Measurements from ENCODE around the gene RBMS1.

The RBMS1 gene

GRCh38 chr2:160306985-160307384, 186.6 kb downstream of the RBMS1 start:
- peaks cover 9% of the 10 kb centered on the region for H3K4me1 Mint-ChIP-seq
- no peak for DNase-seq (ENCODE audit: low spot score in 2 of 2)
- H3K36me3 Mint-ChIP-seq = peaks cover 44% of the 10 kb centered on the region
- H3K4me3 Mint-ChIP-seq = no peak overlapping the region
- no peak for ATAC-seq
- H3K9me3 Mint-ChIP-seq = no peaks in the 10 kb centered on the region
- H3K27ac Mint-ChIP-seq = no peak overlapping the region

GRCh38 chr2:160305081-160305750, 188.4 kb downstream of the RBMS1 start:
- no peaks in the 10 kb centered on the region for H3K9me3 Mint-ChIP-seq
- no peak overlapping the region for H3K27ac Mint-ChIP-seq
- peaks cover 17% of the 10 kb centered on the region for H3K4me1 Mint-ChIP-seq
- DNase-seq (ENCODE audit: low spot score in 2 of 2) = no peak
- ATAC-seq = no peak
- H3K36me3 Mint-ChIP-seq = peaks cover 44% of the 10 kb centered on the region
- H3K4me3 Mint-ChIP-seq = no peak overlapping the region

- Mint-ChIP-seq H3K4me3 (no peak overlapping the region), H3K27ac (no peak overlapping the region), H3K36me3 (peaks cover 53% of the 10 kb centered on the region), H3K9me3 (no peaks in the 10 kb centered on the region), H3K4me1 (peaks cover 25% of the 10 kb centered on the region)
- ATAC-seq = no peak
- DNase-seq (ENCODE audit: low spot score in 2 of 2) = no peak
Observed at GRCh38 chr2:160303527-160303926, 190.1 kb downstream of the RBMS1 start.

- no peak for DNase-seq (ENCODE audit: low spot score in 2 of 2)
- Mint-ChIP-seq H3K4me1 (peaks cover 29% of the 10 kb centered on the region), H3K36me3 (peaks cover 57% of the 10 kb centered on the region), H3K9me3 (peaks cover 2% of the 10 kb centered on the region), H3K4me3 (no peak overlapping the region), H3K27ac (no peak overlapping the region)
- ATAC-seq = no peak
Observed at GRCh38 chr2:160303076-160303475, 190.5 kb downstream of the RBMS1 start.

- ATAC-seq (peak; percentile 99), DNase-seq (ENCODE audit: low spot score in 2 of 2) (no peak)
- H3K27ac Mint-ChIP-seq = peak overlapping the region; percentile 86
- peak overlapping the region; percentile 41 for H3K4me3 Mint-ChIP-seq
- H3K9me3 Mint-ChIP-seq = peaks cover 2% of the 10 kb centered on the region
- peaks cover 67% of the 10 kb centered on the region for H3K36me3 Mint-ChIP-seq
- H3K4me1 Mint-ChIP-seq = peaks cover 46% of the 10 kb centered on the region
Observed at GRCh38 chr2:160301420-160301819, 192.2 kb downstream of the RBMS1 start.

GRCh38 chr2:160300203-160300602, 193.4 kb downstream of the RBMS1 start:
- peaks cover 58% of the 10 kb centered on the region for H3K4me1 Mint-ChIP-seq
- ATAC-seq (no peak), DNase-seq (ENCODE audit: low spot score in 2 of 2) (no peak)
- peaks cover 67% of the 10 kb centered on the region for H3K36me3 Mint-ChIP-seq
- peak overlapping the region; percentile 44 for H3K27ac Mint-ChIP-seq
- peaks cover 2% of the 10 kb centered on the region for H3K9me3 Mint-ChIP-seq
- no peak overlapping the region for H3K4me3 Mint-ChIP-seq

- H3K36me3 Mint-ChIP-seq = peaks cover 67% of the 10 kb centered on the region
- H3K9me3 Mint-ChIP-seq = peaks cover 2% of the 10 kb centered on the region
- ATAC-seq (peak; percentile 66), DNase-seq (ENCODE audit: low spot score in 2 of 2) (no peak)
- H3K4me1 Mint-ChIP-seq = peaks cover 65% of the 10 kb centered on the region
- peak overlapping the region; percentile 44 for H3K27ac Mint-ChIP-seq
- H3K4me3 Mint-ChIP-seq = peak overlapping the region; percentile 23
Observed at GRCh38 chr2:160299540-160299939, 194.1 kb downstream of the RBMS1 start.

- DNase-seq (ENCODE audit: low spot score in 2 of 2) (no peak), ATAC-seq (no peak)
- Mint-ChIP-seq H3K4me1 (peaks cover 71% of the 10 kb centered on the region), H3K27ac (peak overlapping the region; percentile 54), H3K4me3 (peak overlapping the region; percentile 23), H3K9me3 (peaks cover 2% of the 10 kb centered on the region), H3K36me3 (peaks cover 64% of the 10 kb centered on the region)
Observed at GRCh38 chr2:160298960-160299359, 194.6 kb downstream of the RBMS1 start.

GRCh38 chr2:160295519-160296207, 197.9 kb downstream of the RBMS1 start:
- peak overlapping the region; percentile 66 for H3K27ac Mint-ChIP-seq
- H3K4me3 Mint-ChIP-seq = no peak overlapping the region
- H3K36me3 Mint-ChIP-seq = peaks cover 73% of the 10 kb centered on the region
- ATAC-seq = no peak
- H3K9me3 Mint-ChIP-seq = peaks cover 2% of the 10 kb centered on the region
- no peak for DNase-seq (ENCODE audit: low spot score in 2 of 2)
- H3K4me1 Mint-ChIP-seq = peaks cover 94% of the 10 kb centered on the region

- Mint-ChIP-seq H3K36me3 (peaks cover 70% of the 10 kb centered on the region), H3K27ac (peak overlapping the region; percentile 66), H3K4me1 (peaks cover 95% of the 10 kb centered on the region), H3K9me3 (peaks cover 2% of the 10 kb centered on the region), H3K4me3 (no peak overlapping the region)
- DNase-seq (ENCODE audit: low spot score in 2 of 2) = no peak
- ATAC-seq = no peak
Observed at GRCh38 chr2:160294889-160295288, 198.7 kb downstream of the RBMS1 start.

GRCh38 chr2:160294339-160294803, 199.2 kb downstream of the RBMS1 start:
- peak; percentile 99 for ATAC-seq
- Mint-ChIP-seq H3K36me3 (peaks cover 70% of the 10 kb centered on the region), H3K4me1 (peaks cover 92% of the 10 kb centered on the region), H3K4me3 (no peak overlapping the region), H3K9me3 (peaks cover 2% of the 10 kb centered on the region), H3K27ac (peak overlapping the region; percentile 66)
- peak in 1 of 2 donors; percentile 59 for DNase-seq (ENCODE audit: low spot score in 2 of 2)

GRCh38 chr2:160293391-160294091, 200.1 kb downstream of the RBMS1 start:
- H3K4me1 Mint-ChIP-seq = peaks cover 84% of the 10 kb centered on the region

GRCh38 chr2:160292225-160292624, 201.4 kb downstream of the RBMS1 start:
- no peak for ATAC-seq
- peaks cover 70% of the 10 kb centered on the region for H3K4me1 Mint-ChIP-seq
- no peak for DNase-seq (ENCODE audit: low spot score in 2 of 2)
- H3K36me3 Mint-ChIP-seq = peaks cover 66% of the 10 kb centered on the region
- H3K9me3 Mint-ChIP-seq = no peaks in the 10 kb centered on the region
- H3K27ac Mint-ChIP-seq = peak overlapping the region; percentile 73
- H3K4me3 Mint-ChIP-seq = no peak overlapping the region

More at GRCh38 chr2:160293391-160294091, 200.1 kb downstream of the RBMS1 start:
- DNase-seq (ENCODE audit: low spot score in 2 of 2) (no peak), ATAC-seq (no peak)
- H3K9me3 Mint-ChIP-seq = peaks cover 2% of the 10 kb centered on the region
- peaks cover 69% of the 10 kb centered on the region for H3K36me3 Mint-ChIP-seq
- peak overlapping the region; percentile 73 for H3K27ac Mint-ChIP-seq
- H3K4me3 Mint-ChIP-seq = no peak overlapping the region

- DNase-seq (ENCODE audit: low spot score in 2 of 2) = no peak
- Mint-ChIP-seq H3K27ac (peak overlapping the region; percentile 73), H3K4me1 (peaks cover 62% of the 10 kb centered on the region), H3K4me3 (no peak overlapping the region), H3K36me3 (peaks cover 68% of the 10 kb centered on the region), H3K9me3 (no peaks in the 10 kb centered on the region)
- ATAC-seq = no peak
Observed at GRCh38 chr2:160291382-160291781, 202.2 kb downstream of the RBMS1 start.

- no peak for ATAC-seq
- H3K4me1 Mint-ChIP-seq = peaks cover 54% of the 10 kb centered on the region
- H3K36me3 Mint-ChIP-seq = peaks cover 76% of the 10 kb centered on the region
- H3K9me3 Mint-ChIP-seq = no peaks in the 10 kb centered on the region
- no peak for DNase-seq (ENCODE audit: low spot score in 2 of 2)
- H3K27ac Mint-ChIP-seq = peak overlapping the region; percentile 73
- no peak overlapping the region for H3K4me3 Mint-ChIP-seq
Observed at GRCh38 chr2:160290598-160290997, 203.0 kb downstream of the RBMS1 start.

Measured in stimulated activated effector memory CD8-positive, alpha-beta T cell treated with anti-CD3 and anti-CD28 coated beads, Interleukin-12 subunit alpha, Interleukin-12 subunit beta, amount 100 ng/mL, for 72 hours (primary cell).